ENCODE measurements around the gene ANKRD44.
A peak's percentile ranks its signal among the peaks of the same experiment; 100 is the strongest.
"Not testable (repeated sequence)": the region's sequence is repeated elsewhere in the genome, so short reads cannot be mapped to it uniquely, and the experiment has no call there.

The ANKRD44 gene

GRCh38 chr2:197013098-197013497, 297.5 kb downstream of the ANKRD44 start:
- DNase-seq (ENCODE audit: extremely low read depth, low read depth): no peak
- H3K4me3 ChIP-seq (replicated peaks; ENCODE audit: low read depth, low read length): no peak overlapping the region
- TF ChIP-seq CTCF (IDR thresholded peaks at IDR 0.05; ENCODE audit: low read depth, low read length, missing control alignments): no peak

- TF ChIP-seq CTCF (IDR thresholded peaks at IDR 0.05; ENCODE audit: low read depth, low read length, missing control alignments): peak; percentile 89
- no peak overlapping the region for H3K4me3 ChIP-seq (replicated peaks; ENCODE audit: low read depth, low read length)
- DNase-seq (ENCODE audit: extremely low read depth, low read depth): no peak
These were observed 298.6 kb downstream of the ANKRD44 start for GRCh38 chr2:197011801-197012641.

- TF ChIP-seq CTCF (IDR thresholded peaks at IDR 0.05; ENCODE audit: low read depth, low read length, missing control alignments): no peak
- DNase-seq (ENCODE audit: extremely low read depth, low read depth): no peak
- no peak overlapping the region for H3K4me3 ChIP-seq (replicated peaks; ENCODE audit: low read depth, low read length)
These were observed 299.6 kb downstream of the ANKRD44 start for GRCh38 chr2:197011021-197011417.

- no peak for DNase-seq (ENCODE audit: extremely low read depth, low read depth)
- TF ChIP-seq CTCF (IDR thresholded peaks at IDR 0.05; ENCODE audit: low read depth, low read length, missing control alignments): no peak
- no peak overlapping the region for H3K4me3 ChIP-seq (replicated peaks; ENCODE audit: low read depth, low read length)
These were observed 300.2 kb downstream of the ANKRD44 start for GRCh38 chr2:197010200-197011020.

- DNase-seq (ENCODE audit: extremely low read depth, low read depth); H3K4me3 ChIP-seq (replicated peaks; ENCODE audit: low read depth, low read length): not testable (repeated sequence)
These were observed 301.7 kb downstream of the ANKRD44 start for GRCh38 chr2:197008741-197009341.

GRCh38 chr2:197007716-197008628, 302.6 kb downstream of the ANKRD44 start:
- TF ChIP-seq CTCF (IDR thresholded peaks at IDR 0.05; ENCODE audit: low read depth, low read length, missing control alignments): no peak
- no peak overlapping the region for H3K4me3 ChIP-seq (replicated peaks; ENCODE audit: low read depth, low read length)
- no peak for DNase-seq (ENCODE audit: extremely low read depth, low read depth)

Measured in HFF-Myc (cell line).